CD1c-positive myeloid dendritic cell (primary cell): ENCODE results near the gene FADS3.
A peak's percentile ranks its signal among the peaks of the same experiment; 100 is the strongest.
"Not testable (repeated sequence)": the region's sequence is repeated elsewhere in the genome, so short reads cannot be mapped to it uniquely, and the experiment has no call there.

ENCODE experiments used
- DNase-seq: peaks from one replicate; pipeline ENCODE4 v3.0.0-alpha.2; 2016; ENCODE audit errors: extremely low spot score

FADS3 gene

GRCh38 chr11:61898247-61898582 lies 6.9 kb upstream of the FADS3 start:
- DNase-seq = no peak

GRCh38 chr11:61897387-61898246 lies 6.3 kb upstream of the FADS3 start:
- peak; percentile 76 for DNase-seq

GRCh38 chr11:61896665-61897386 lies 5.5 kb upstream of the FADS3 start:
- DNase-seq = no peak

- no peak for DNase-seq
Measured at GRCh38 chr11:61895718-61896059, 4.3 kb upstream of the FADS3 start.

- no peak for DNase-seq
Measured at GRCh38 chr11:61895046-61895717, 3.8 kb upstream of the FADS3 start.

- DNase-seq = peak; percentile 28
Measured at GRCh38 chr11:61893981-61894380, 2.6 kb upstream of the FADS3 start.

- no peak for DNase-seq
Measured at GRCh38 chr11:61892085-61892370, 683 bp upstream of the FADS3 start.

GRCh38 chr11:61890529-61891330 lies 615 bp downstream of the FADS3 start:
- peak; percentile 65 for DNase-seq

GRCh38 chr11:61889831-61890230 lies 1.5 kb downstream of the FADS3 start:
- no peak for DNase-seq

GRCh38 chr11:61888590-61888989 lies 2.8 kb downstream of the FADS3 start:
- DNase-seq = no peak

- no peak for DNase-seq
Measured at GRCh38 chr11:61887839-61888494, 3.4 kb downstream of the FADS3 start.

- no peak for DNase-seq
Measured at GRCh38 chr11:61886643-61887042, 4.7 kb downstream of the FADS3 start.

GRCh38 chr11:61885784-61886580 lies 5.4 kb downstream of the FADS3 start:
- no peak for DNase-seq

GRCh38 chr11:61885166-61885778 lies 6.1 kb downstream of the FADS3 start:
- no peak for DNase-seq

- no peak for DNase-seq
Measured at GRCh38 chr11:61883947-61884346, 7.4 kb downstream of the FADS3 start.

GRCh38 chr11:61883327-61883726 lies 8.0 kb downstream of the FADS3 start:
- DNase-seq = no peak

GRCh38 chr11:61882879-61883278 lies 8.5 kb downstream of the FADS3 start:
- no peak for DNase-seq

GRCh38 chr11:61882267-61882666 lies 9.1 kb downstream of the FADS3 start:
- not testable (repeated sequence) for DNase-seq

GRCh38 chr11:61881397-61881796 lies 9.9 kb downstream of the FADS3 start:
- DNase-seq = no peak

GRCh38 chr11:61880454-61880853 lies 10.9 kb downstream of the FADS3 start:
- DNase-seq = no peak
